ENCODE results near the gene PGD.

The PGD gene

DNA sequence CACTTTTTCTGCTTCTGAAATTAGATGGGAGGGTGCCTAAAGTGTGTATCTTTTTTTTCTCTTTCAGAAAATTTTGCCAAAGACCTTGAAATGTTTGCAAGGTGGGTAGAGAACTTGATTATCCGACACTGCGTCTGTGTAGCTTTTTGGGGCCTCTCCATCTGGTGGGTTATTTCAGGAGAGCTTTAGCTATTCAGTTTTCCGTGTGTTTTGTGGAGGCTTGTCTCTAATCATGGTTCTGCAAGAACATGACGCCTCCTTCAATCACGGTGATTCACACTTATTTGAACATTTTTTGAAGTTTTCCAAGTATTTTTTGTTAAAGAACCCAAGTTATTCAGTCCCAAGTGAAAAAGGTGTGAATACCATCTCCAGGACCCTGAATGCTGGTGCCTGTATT lies 35.7 kb downstream of the PGD start:
- in situ Hi-C loops (cut with MboI; ENCODE audit: low sequenced_read_pairs, unreplicated experiment), result loop anchor here (10.0 kb wide), 1 partner anchor 50 kb away; no protein-coding TSS in a partner anchor
- TF ChIP-seq, protein P1, sequence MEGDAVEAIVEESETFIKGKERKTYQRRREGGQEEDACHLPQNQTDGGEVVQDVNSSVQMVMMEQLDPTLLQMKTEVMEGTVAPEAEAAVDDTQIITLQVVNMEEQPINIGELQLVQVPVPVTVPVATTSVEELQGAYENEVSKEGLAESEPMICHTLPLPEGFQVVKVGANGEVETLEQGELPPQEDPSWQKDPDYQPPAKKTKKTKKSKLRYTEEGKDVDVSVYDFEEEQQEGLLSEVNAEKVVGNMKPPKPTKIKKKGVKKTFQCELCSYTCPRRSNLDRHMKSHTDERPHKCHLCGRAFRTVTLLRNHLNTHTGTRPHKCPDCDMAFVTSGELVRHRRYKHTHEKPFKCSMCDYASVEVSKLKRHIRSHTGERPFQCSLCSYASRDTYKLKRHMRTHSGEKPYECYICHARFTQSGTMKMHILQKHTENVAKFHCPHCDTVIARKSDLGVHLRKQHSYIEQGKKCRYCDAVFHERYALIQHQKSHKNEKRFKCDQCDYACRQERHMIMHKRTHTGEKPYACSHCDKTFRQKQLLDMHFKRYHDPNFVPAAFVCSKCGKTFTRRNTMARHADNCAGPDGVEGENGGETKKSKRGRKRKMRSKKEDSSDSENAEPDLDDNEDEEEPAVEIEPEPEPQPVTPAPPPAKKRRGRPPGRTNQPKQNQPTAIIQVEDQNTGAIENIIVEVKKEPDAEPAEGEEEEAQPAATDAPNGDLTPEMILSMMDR (IDR thresholded peaks at IDR 0.05; ENCODE audit: borderline replicate concordance, control extremely low read depth, extremely low read depth, insufficient read depth, missing control alignments), result no peak
- DNase-seq (ENCODE audit: low spot score), result no peak

DNA sequence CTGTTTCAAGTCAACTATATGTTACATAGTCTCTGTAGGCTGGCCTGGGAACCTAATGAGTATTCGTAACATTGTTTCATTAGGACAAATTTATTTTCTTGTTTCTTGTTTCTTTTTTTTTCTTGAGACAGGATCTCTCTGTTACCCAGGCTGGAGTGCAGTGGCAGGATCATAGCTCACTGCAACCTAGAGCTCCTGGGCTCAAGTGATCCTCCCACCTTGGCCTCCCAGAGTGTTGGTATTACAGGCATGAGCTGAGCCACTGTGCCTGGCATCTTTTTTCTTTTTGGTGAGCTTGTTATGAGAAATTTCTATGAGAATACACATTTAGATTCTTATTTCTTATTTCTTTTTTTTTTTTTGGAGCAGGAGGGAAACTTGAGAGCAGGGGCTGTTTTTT lies 38.2 kb downstream of the PGD start:
- TF ChIP-seq, protein P1 (IDR thresholded peaks at IDR 0.05; ENCODE audit: borderline replicate concordance, control extremely low read depth, extremely low read depth, insufficient read depth, missing control alignments), result no peak
- in situ Hi-C loops (cut with MboI; ENCODE audit: low sequenced_read_pairs, unreplicated experiment), result loop anchor here (10.0 kb wide), 1 partner anchor 48 kb away; no protein-coding TSS in a partner anchor
- no peak for DNase-seq (ENCODE audit: low spot score)

DNA sequence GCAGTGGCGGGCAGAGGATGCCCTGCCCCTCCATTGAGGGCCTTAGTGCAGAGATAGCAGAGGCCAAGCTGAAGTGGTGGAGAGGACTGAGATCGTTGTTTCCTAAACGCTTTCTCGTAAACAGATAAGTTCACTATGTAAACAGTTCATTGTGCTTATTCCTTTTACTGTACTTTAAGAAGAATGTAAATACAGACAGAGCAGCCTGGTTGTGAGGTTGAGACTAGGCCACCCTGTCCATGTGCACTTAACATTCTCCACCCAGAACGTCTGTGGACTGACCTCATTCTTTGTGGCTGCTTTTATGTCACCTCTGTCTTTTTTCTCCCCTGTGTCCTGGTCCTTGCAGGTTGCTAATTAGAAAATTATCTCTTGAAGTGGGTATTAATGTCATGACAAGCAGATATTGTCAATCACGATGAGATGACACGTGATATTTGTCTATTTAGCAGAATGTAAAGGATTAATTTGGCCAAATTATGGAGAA lies 39.9 kb downstream of the PGD start:
- in situ Hi-C loops (cut with MboI; ENCODE audit: low sequenced_read_pairs, unreplicated experiment), result loop anchor here (10.0 kb wide), 1 partner anchor 46 kb away; no protein-coding TSS in a partner anchor
- TF ChIP-seq, protein P1 (IDR thresholded peaks at IDR 0.05; ENCODE audit: borderline replicate concordance, control extremely low read depth, extremely low read depth, insufficient read depth, missing control alignments), result no peak
- DNase-seq (ENCODE audit: low spot score), result no peak

DNA sequence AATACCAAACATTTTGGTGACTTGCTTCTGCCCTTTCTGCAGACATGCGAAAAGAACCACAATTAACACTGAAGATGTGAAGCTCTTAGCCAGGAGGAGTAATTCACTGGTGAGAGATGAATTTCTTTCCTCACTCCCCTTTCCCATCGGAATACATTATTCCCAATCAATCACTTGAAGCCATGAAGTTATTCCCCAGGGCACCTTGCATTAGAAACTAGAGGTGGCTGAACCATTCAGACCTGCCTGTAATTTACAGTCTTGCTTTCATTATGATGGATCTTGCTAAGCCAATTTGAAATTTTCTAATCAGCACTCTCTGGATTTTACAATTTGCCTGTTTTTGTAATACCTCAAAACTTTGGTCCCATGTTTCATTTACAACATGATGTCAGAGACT lies 41.4 kb downstream of the PGD start:
- in situ Hi-C loops (cut with MboI; ENCODE audit: low sequenced_read_pairs, unreplicated experiment), result no loop called here
- TF ChIP-seq, protein P1 (IDR thresholded peaks at IDR 0.05; ENCODE audit: borderline replicate concordance, control extremely low read depth, extremely low read depth, insufficient read depth, missing control alignments), result no peak
- no peak for DNase-seq (ENCODE audit: low spot score)

DNA sequence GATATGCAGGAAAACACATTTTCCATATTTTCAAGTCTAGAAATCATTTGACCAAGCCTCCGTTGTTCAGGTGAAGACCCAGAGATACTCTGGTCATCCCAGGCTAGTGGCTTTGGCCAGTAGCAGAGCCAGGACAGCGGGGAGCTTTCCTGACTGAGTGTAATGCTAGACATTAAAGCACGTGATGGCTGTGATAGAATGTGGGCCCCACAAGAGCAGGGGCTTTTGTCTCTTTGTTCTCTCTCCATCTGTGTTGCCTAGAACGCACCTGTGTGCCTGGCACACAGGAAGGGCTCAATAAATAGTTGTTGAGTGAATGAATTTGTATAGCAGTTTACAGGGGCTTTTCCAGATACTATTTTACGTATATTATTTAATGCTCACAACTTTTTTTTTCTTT lies 41.9 kb downstream of the PGD start:
- in situ Hi-C loops (cut with MboI; ENCODE audit: low sequenced_read_pairs, unreplicated experiment), result no loop called here
- DNase-seq (ENCODE audit: low spot score), result no peak
- TF ChIP-seq, protein P1 (IDR thresholded peaks at IDR 0.05; ENCODE audit: borderline replicate concordance, control extremely low read depth, extremely low read depth, insufficient read depth, missing control alignments), result no peak

DNA sequence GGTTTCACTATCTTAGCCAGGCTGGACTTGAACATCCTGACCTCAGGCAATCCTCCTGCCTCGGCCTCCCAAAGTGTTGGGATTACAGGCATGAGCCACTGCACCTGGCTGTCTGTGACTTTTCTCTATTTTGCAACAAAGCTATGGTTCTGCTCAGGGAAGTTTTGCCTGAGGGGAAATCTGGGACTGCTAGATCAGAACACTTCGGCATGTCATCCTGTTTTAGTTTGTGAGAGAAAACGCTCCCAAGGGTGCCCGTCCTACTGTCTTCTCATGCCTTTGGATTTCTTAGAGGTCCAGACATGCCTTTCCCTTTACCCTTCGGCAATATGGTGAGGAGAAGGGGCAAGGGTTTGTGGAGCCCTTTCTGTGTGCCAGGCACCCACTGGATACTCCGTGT lies 45.4 kb downstream of the PGD start:
- TF ChIP-seq, protein P1 (IDR thresholded peaks at IDR 0.05; ENCODE audit: borderline replicate concordance, control extremely low read depth, extremely low read depth, insufficient read depth, missing control alignments), result no peak
- no peak for DNase-seq (ENCODE audit: low spot score)
- in situ Hi-C loops (cut with MboI; ENCODE audit: low sequenced_read_pairs, unreplicated experiment), result no loop called here
